IPS DF 4.7 (cell line): Measurements from ENCODE around the gene JPH4.

Source experiments
- DNase-seq: peaks from one replicate; pipeline ENCODE4 v3.0.0-alpha.2; 2013; ENCODE audit warnings: low spot score; ENCODE audit errors: extremely low read depth

JPH4 gene

GRCh38 chr14:23564181-23564812 lies 14.3 kb downstream of the JPH4 start:
- DNase-seq: no peak

GRCh38 chr14:23563473-23564180 lies 15.0 kb downstream of the JPH4 start:
- DNase-seq: no peak

GRCh38 chr14:23562822-23563472 lies 15.6 kb downstream of the JPH4 start:
- no peak for DNase-seq

DNA sequence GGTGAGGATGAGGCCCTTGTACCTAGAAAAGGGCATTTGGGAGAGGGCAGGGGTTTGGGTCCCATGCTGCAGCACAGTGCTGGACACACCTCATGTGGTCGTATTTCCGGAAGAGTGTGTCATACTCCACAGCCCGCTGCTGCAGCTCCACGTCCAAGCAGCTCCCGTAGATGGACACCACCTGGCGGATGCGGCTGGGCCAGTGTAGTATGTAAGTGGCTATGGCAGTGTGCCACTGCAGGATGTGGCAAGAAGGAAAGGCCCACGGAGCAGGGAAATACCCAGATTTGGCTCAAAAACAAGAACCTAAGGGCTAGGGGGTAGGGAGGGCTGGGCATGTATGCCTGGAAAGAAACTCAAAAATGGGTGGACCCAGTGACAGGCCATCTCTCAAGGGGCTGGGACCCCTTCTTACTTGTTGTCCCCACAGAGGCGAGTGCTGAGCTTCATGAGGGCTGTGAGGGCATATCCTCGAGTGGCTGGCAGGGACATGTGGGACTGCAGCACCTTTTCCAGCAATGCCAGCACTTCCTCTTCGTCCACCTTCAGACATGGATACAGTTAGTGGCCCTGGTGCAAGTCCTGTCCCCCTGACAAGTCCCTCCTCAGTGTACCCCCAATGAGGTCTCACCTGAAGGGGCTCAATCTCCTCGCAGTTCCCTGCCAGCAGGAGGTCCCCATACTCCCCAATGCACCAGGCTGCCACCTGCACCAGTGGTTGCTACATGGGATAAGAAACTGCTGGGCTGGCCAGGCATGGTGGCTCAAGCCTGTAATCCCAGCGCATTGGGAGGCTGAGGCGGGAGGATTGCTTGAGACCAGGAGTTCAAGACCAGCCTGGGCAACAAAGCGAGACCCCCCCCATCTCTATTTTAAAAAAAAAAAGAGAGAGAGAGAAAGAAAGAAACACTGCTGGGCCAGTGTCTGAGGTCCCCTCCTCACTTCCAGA lies 16.4 kb downstream of the JPH4 start:
- no peak for DNase-seq

- no peak for DNase-seq
These were observed 17.3 kb downstream of the JPH4 start for GRCh38 chr14:23561259-23561658.

DNA sequence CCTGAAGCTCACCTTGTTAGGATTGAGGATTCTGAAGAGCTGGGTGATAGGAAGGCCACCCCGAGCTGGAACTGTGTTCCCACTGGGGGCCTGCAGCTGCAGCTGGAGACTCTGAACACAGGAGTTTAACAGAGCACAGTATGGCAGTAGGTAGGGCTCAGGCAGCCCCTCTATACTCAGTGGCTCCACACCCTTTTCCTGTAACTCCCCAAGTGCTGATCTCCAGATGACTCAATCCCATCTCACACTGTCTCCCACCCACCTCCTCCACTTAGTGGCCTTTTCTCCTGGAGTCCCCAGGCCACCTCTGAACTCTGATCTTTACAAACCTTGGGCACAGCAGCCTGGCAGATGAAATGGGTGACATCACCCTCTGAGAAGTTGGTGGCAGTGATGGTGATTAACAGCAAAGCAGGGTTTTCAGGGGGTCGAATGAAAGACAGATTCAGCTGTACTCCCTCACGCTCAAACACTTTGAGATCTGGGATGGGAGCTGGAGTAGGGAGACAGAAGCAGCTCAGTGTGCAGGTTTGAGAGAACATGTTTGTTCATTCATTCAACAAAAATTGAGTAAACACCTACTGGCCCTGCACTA lies 18.6 kb downstream of the JPH4 start:
- no peak for DNase-seq

- DNase-seq: no peak
These were observed 19.3 kb downstream of the JPH4 start for GRCh38 chr14:23559010-23559925.

DNA sequence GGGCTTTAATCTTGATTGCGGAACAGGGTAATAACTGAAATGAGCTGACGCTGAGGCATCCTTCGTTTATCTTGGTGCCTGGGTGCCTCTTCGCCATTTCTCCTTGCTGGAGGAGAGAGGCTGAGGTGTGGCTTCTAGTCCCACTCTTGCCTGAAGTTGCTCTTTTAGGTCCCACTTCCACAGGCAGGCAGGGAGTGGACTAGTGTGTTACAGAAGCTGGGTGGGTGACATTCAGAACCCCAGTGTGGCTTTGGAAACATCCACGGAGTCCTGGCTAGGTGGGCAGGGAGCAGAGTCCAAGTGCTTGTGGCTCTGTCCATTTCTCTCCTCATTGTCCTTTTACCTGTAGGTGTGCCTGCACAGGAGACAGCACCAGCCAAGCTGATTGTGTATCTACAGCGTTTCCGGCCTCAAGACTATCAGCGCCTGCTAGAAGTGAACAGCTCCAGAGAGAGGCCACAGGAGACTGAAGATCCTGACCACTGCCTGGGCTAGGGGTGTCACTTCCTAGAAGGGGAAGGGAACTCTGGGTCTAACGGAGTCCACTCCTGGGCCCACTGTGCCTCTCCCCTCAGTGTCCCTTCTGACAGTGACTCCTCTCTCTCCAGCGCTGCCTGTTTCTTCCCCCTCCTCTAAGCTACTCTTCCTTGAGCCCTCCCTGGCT lies 20.1 kb downstream of the JPH4 start:
- no peak for DNase-seq

- no peak for DNase-seq
These were observed 20.6 kb downstream of the JPH4 start for GRCh38 chr14:23557946-23558345.

GRCh38 chr14:23557521-23557920 lies 21.1 kb downstream of the JPH4 start:
- no peak for DNase-seq

GRCh38 chr14:23556700-23557440 lies 21.7 kb downstream of the JPH4 start:
- DNase-seq: no peak

DNA sequence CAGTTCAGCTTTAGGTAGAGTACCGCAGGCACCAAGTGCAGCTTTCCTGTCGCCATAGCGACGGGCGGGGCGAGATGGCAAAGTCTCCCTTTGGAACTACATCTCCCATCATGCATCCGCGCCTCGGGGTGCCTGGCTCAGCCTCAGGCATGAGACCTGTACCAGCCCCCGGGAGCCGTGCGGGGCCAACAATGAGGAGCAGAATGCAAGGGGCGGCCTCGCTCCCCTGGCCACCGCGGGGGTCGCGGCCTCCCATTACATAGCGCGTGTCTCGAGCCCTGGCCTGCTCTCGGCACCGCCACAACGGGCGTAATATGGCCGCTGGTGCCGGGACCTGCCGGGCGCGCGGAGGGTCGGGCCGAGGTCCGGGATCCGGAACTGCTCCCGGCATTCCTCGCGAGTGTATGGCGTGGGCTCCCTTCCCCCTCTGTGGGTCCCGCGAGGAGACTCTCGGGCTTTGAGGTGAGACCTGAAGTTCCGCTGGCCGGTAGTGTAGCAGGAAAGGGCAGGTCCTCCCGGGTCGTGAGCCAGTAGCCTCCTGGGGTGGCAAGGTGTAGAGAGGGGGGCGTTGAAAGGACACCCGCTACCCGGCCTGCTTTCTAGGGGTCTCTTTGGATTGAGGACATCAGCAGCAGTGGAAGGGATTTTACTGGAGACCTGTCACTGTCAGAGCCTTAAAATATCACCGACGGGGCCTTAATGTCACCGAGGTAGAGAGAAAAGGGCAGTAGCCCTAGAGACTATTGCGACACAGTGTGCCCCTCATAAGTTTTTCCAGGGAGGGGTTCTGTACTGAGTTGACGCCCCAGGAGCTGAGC lies 22.5 kb downstream of the JPH4 start, which contains the start of gene THTPA:
Gene THTPA (plus strand): TSS at position 390 of the 818 bp plus-strand sequence. CDS start 487 bp downstream, outside the sequence.
- DNase-seq: no peak

- DNase-seq: no peak
These were observed 23.1 kb downstream of the JPH4 start for GRCh38 chr14:23555533-23555881.

DNA sequence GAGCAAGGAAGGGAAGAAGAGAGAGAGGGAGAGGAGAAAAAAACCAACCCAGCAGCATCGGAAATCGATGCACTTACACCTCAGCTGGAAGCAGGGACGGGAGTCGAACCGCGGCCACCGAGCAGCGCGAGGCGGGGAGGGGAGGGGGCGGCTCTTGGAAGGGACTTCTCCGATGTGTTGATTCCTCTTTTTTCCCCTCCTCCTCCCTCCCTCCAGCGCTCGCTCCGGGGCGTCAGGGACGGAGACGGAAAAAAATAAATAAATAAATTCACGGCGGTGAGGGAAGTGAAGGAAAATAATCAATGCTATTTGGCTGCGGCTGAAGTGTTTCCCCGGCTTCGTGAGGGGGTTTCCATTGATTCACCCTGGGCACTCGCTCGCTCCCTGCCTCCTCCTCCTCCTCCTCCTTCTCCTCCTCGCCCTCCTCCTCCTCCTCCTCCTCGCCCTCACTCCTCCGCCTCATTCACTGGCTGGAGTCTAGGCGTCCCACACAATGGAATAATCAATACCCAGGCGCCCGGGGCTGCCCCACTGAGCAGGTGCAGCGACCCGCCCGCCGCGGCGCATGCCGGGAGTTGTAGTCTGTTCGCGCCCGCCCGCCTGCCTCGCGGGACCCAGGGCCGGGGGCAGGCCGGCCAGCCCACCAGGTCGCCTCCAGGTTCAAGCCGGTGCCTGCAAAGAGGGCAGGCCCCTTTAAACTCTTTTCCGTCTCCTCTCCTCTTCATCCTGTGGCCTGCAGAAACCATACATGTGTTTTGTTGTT lies 27.1 kb downstream of the JPH4 start, which contains the start of gene ZFHX2:
Gene ZFHX2 (minus strand): TSS at position 500 of the 763 bp plus-strand sequence. CDS start 16,440 bp downstream, outside the sequence.
- DNase-seq: no peak

DNA sequence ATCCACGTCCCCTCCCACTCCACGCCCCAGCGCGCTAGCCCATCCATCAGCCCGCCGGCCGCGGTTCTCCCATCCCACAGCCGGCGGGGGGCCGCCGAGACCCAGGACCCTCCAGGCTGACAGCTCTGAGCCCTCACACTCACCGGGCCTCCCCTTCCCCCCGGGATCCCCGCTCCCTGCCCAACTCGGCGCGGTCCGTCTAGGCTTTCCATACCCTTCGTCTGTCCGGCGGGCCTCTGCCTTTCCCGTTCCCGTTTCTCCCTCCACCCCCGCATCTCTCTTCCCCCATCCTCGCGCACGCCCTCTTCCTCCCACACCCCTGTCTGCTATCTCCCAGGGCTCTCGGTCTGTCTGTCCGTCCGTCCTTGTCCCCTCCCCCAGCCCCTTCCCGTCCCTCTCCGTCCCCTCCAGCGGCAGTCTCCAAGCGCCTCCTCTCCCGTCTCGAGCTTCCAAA lies 27.8 kb downstream of the JPH4 start:
- no peak for DNase-seq

DNA sequence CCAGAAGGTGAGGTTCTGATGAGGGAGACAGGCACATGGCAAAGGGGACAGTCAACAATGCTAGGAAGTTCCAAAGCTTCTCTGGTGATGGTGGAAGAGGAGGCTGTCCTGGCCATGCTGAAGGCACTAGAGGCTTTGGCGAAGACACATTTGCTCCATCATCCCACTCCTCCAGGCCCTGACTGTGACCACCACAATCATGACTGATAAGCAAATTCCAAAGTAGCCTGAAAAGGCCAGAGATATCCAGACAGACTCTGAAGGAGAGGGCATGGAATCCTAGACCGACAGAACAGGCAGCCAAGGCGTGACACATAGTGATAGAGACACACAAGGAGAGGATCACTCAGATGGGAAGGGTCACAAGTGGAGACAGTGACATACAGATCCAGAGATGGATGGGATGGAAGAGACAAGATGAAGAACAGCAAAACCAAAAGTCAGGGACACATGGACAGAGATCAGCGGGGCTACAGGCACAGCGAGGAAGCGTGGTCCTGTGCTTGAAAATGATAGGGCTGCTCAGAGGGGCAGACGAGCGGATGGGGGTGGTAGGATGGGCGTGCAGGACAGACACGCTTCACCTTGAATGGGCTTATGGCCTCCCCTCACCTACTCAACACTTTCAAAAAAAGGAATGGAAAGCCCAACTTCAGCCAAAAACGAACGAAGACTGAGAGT lies 28.3 kb downstream of the JPH4 start:
- no peak for DNase-seq
